BLaER1 treated with 17β-estradiol and CSF1 and Interleukin-3, amounts not matched to agents 10 nM and 100 nM (cell line): ENCODE data around the gene C13orf46.

Experiments
- H3K27ac ChIP-seq, 11 experiments: shearing (Covaris generic); formaldehyde crosslinking; 2 replicates each; pipeline ENCODE4 v1.8.1; 2022
- H3K27me3 ChIP-seq, 11 experiments: shearing (Covaris generic); formaldehyde crosslinking; 2 replicates each; pipeline ENCODE4 v1.8.1; 2022
- H3K36me3 ChIP-seq, 11 experiments: shearing (Covaris generic); formaldehyde crosslinking; 2 replicates each; pipeline ENCODE4 v1.8.1; 2022
- H3K4me1 ChIP-seq, 10 experiments: shearing (Covaris generic); formaldehyde crosslinking; 2 replicates each; pipeline ENCODE4 v1.8.1; 2022
- H3K4me2 ChIP-seq, 11 experiments: shearing (Covaris generic); formaldehyde crosslinking; 2 replicates each; pipeline ENCODE4 v1.8.1; 2022
- H3K4me3 ChIP-seq, 10 experiments: shearing (Covaris generic); formaldehyde crosslinking; 2 replicates each; pipeline ENCODE4 v1.8.1; 2022
- H3K9ac ChIP-seq, 11 experiments: shearing (Covaris generic); formaldehyde crosslinking; 2 replicates each; pipeline ENCODE4 v1.8.1; 2022
- H3K9me3 ChIP-seq, 11 experiments: shearing (Covaris generic); formaldehyde crosslinking; replicated peaks in 1 of 11; 2 replicates each; pipeline ENCODE4 v1.8.1; 2022
- H4K20me1 ChIP-seq, 11 experiments: shearing (Covaris generic); formaldehyde crosslinking; 2 replicates each; pipeline ENCODE4 v1.8.1; 2022
- Cebpa-rat ChIP-seq, 11 experiments: shearing (Covaris generic); IDR thresholded peaks; 2 replicates each; pipeline ENCODE4 v1.8.1; 2022

The C13orf46 gene

GRCh38 chr13:113912596-113912995 lies 61.3 kb downstream of the C13orf46 start:
- Histone ChIP-seq H3K4me1 (peaks cover 30 to 59% (median 44%) of the 10 kb centered on the region in 10 experiments), H4K20me1 (peaks cover 0 to 8% (median 0%) of the 10 kb centered on the region in 11 experiments; a peak in 2 of 22 replicates), H3K4me2 (peak overlapping the region; percentile 27 to 77 (median 51); a peak in 21 of 22 replicates), H3K4me3 (peak overlapping the region in 1 of 10 experiments; percentile 19; a peak in 1 of 20 replicates), H3K36me3 (no peaks in the 10 kb centered on the region), H3K9ac (peak overlapping the region in 1 of 11 experiments; percentile 2; a peak in 2 of 22 replicates), H3K27me3 (peaks cover 0 to 15% (median 0%) of the 10 kb centered on the region in 11 experiments; a peak in 9 of 22 replicates), H3K9me3 (peaks cover 17 to 46% (median 30%) of the 10 kb centered on the region in 11 experiments; a peak in 20 of 22 replicates), H3K27ac (peak overlapping the region in 3 of 11 experiments; percentile 30 to 56 (median 38); a peak in 5 of 22 replicates)
- TF ChIP-seq Cebpa-rat (IDR thresholded peaks at IDR 0.05), result no peak

- Histone ChIP-seq H3K27me3 (peaks cover 0 to 10% (median 0%) of the 10 kb centered on the region in 11 experiments; a peak in 5 of 22 replicates), H3K9ac (no peak overlapping the region), H3K9me3 (peaks cover 6 to 27% (median 17%) of the 10 kb centered on the region in 11 experiments; a peak in 15 of 22 replicates)
Observed at GRCh38 chr13:113907635-113908617, 66.0 kb downstream of the C13orf46 start.

GRCh38 chr13:113906571-113906970 lies 67.3 kb downstream of the C13orf46 start:
- Histone ChIP-seq H3K9me3 (peaks cover 6 to 15% (median 13%) of the 10 kb centered on the region in 11 experiments; a peak in 15 of 22 replicates), H3K9ac (no peak overlapping the region), H3K27me3 (peaks cover 0 to 10% (median 0%) of the 10 kb centered on the region in 11 experiments; a peak in 5 of 22 replicates), H3K27ac (no peak overlapping the region), H4K20me1 (peaks cover 0 to 8% (median 0%) of the 10 kb centered on the region in 11 experiments; a peak in 3 of 22 replicates), H3K4me2 (0 out of 22 replicates have a peak overlapping the region, but pooled peaks of 1 of the 11 experiments have one; percentile 16), H3K4me3 (no peak overlapping the region), H3K36me3 (no peaks in the 10 kb centered on the region), H3K4me1 (peaks cover 15 to 28% (median 19%) of the 10 kb centered on the region in 10 experiments)
- TF ChIP-seq Cebpa-rat (IDR thresholded peaks at IDR 0.05), result no peak

More at GRCh38 chr13:113907635-113908617, 66.0 kb downstream of the C13orf46 start:
- Histone ChIP-seq H3K27ac (0 out of 22 replicates have a peak overlapping the region, but pooled peaks of 1 of the 11 experiments have one; percentile 7), H4K20me1 (peaks cover 0 to 8% (median 0%) of the 10 kb centered on the region in 11 experiments; a peak in 3 of 22 replicates), H3K4me1 (peaks cover 24 to 38% (median 29%) of the 10 kb centered on the region in 10 experiments), H3K4me2 (peak overlapping the region; percentile 64 to 94 (median 82)), H3K4me3 (no peak overlapping the region; a peak in 1 of 20 replicates), H3K36me3 (no peaks in the 10 kb centered on the region)
- TF ChIP-seq Cebpa-rat (IDR thresholded peaks at IDR 0.05), result no peak

GRCh38 chr13:113905942-113906341 lies 67.9 kb downstream of the C13orf46 start:
- Histone ChIP-seq H3K27me3 (peaks cover 0 to 10% (median 0%) of the 10 kb centered on the region in 11 experiments; a peak in 5 of 22 replicates), H3K4me1 (peaks cover 15 to 28% (median 19%) of the 10 kb centered on the region in 10 experiments), H3K27ac (no peak overlapping the region), H3K9ac (no peak overlapping the region), H3K36me3 (no peaks in the 10 kb centered on the region), H4K20me1 (peaks cover 0 to 8% (median 0%) of the 10 kb centered on the region in 11 experiments; a peak in 3 of 22 replicates), H3K4me2 (no peak overlapping the region), H3K4me3 (no peak overlapping the region), H3K9me3 (peaks cover 2 to 9% (median 7%) of the 10 kb centered on the region in 11 experiments; a peak in 14 of 22 replicates)
- no peak for TF ChIP-seq Cebpa-rat (IDR thresholded peaks at IDR 0.05)

- Histone ChIP-seq H3K9ac (no peak overlapping the region), H3K4me1 (peaks cover 15 to 28% (median 19%) of the 10 kb centered on the region in 10 experiments), H3K4me3 (no peak overlapping the region), H3K4me2 (no peak overlapping the region), H3K27me3 (peaks cover 0 to 10% (median 0%) of the 10 kb centered on the region in 11 experiments; a peak in 5 of 22 replicates), H3K27ac (no peak overlapping the region), H3K36me3 (no peaks in the 10 kb centered on the region), H3K9me3 (0 out of 22 replicates have a peak, but pooled peaks cover 0 to under 1% (median 0%) of the 10 kb centered on the region in 11 experiments), H4K20me1 (peaks cover 0 to 8% (median 0%) of the 10 kb centered on the region in 11 experiments; a peak in 3 of 22 replicates)
- no peak for TF ChIP-seq Cebpa-rat (IDR thresholded peaks at IDR 0.05)
Observed at GRCh38 chr13:113905018-113905417, 68.9 kb downstream of the C13orf46 start.

DNA sequence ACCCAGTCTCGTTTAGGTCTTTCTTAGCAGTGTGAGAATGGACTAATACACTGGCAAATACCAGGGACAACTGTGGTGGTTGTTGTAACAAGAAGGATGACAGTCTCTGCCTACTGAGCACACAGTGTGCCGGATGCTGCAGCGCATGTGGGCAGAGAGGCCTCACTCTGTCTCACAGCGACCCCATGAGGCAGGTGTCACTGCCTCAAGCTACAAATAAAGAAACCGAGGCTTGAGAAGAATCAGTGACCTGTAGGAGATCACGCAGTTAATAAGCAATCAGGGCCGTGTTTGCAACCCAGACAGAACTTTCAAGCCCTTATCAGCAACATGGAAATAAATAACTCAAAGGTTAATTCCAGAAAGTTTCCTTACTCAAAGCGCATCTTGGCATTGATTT lies 69.5 kb downstream of the C13orf46 start:
- no peak overlapping the region for H3K27ac ChIP-seq
- no peak overlapping the region for H3K4me2 ChIP-seq
- H3K4me3 ChIP-seq, result no peak overlapping the region
- H3K9ac ChIP-seq, result no peak overlapping the region
- H3K9me3 ChIP-seq, result no peaks in the 10 kb centered on the region
- no peak for TF ChIP-seq Cebpa-rat (IDR thresholded peaks at IDR 0.05)
- peaks cover 0 to 8% (median 0%) of the 10 kb centered on the region in 11 experiments; a peak in 3 of 22 replicates for H4K20me1 ChIP-seq
- peaks cover 0 to 10% (median 0%) of the 10 kb centered on the region in 11 experiments; a peak in 5 of 22 replicates for H3K27me3 ChIP-seq
- no peaks in the 10 kb centered on the region for H3K36me3 ChIP-seq
- peaks cover 15 to 27% (median 19%) of the 10 kb centered on the region in 10 experiments for H3K4me1 ChIP-seq

- peaks cover 0 to 10% (median 0%) of the 10 kb centered on the region in 11 experiments; a peak in 5 of 22 replicates for H3K27me3 ChIP-seq
- no peak overlapping the region for H3K4me2 ChIP-seq
- TF ChIP-seq Cebpa-rat (IDR thresholded peaks at IDR 0.05), result no peak
- peaks cover 0 to 8% (median 0%) of the 10 kb centered on the region in 11 experiments; a peak in 3 of 22 replicates for H4K20me1 ChIP-seq
- no peaks in the 10 kb centered on the region for H3K36me3 ChIP-seq
- H3K4me3 ChIP-seq, result no peak overlapping the region
- no peak overlapping the region for H3K9ac ChIP-seq
- no peaks in the 10 kb centered on the region for H3K9me3 ChIP-seq
- no peak overlapping the region for H3K27ac ChIP-seq
- H3K4me1 ChIP-seq, result peaks cover 12 to 22% (median 15%) of the 10 kb centered on the region in 10 experiments
Observed at GRCh38 chr13:113903912-113904311, 70.0 kb downstream of the C13orf46 start.
